K562 (cell line): ENCODE measurements around the gene VPREB3. TPM values are rescaled to one million over a fixed set of nuclear protein-coding genes. Genes with fewer than 3 reads are reported as not detected.

Experiments used
- ATAC-seq: fragments of 200-7000 bp; cut with Tn5 transposase; 3 replicates; pipeline ENCODE4 v1.9.1; 2020; ENCODE audit warnings: moderate library complexity
- BruUV-seq: library from RNA; stranded (reverse); fragments of 400-500 nt; replicated peaks from 2 replicates; lab custom pipeline; 2021; lab: Mats Ljungman, UMichigan
- CTCF ChIA-PET: fragments of 300-600 bp; formaldehyde crosslinking; extraction: SDS; loops from one replicate; lab custom pipeline; 2021; ENCODE audit warnings: low intra/inter-chr PET ratio; lab: Yijun Ruan, JAX
- POLR2A ChIA-PET: fragments of 300-600, 350-650 bp; sonication (Branson Sonifier 250); formaldehyde crosslinking; extraction: SDS; loops from one replicate; lab custom pipeline; 2021; ENCODE audit warnings: antibody characterized with exemption, inconsistent platforms; lab: Yijun Ruan, JAX
- DNase-seq, 4 experiments: peaks; one replicate each; pipeline versions ENCODE4 v3.0.0 to v3.0.0-alpha.2; 2011 to 2018; ENCODE audit warnings: low spot score in 3 of 4, mixed read lengths in 3 of 4; ENCODE audit errors: extremely low read depth in 1 of 4
- FAIRE-seq: peaks from 2 replicates; lab custom pipeline; 2011; peaks lifted over from hg19 to GRCh38; lab: Jason Lieb, UNC
- H2AFZ ChIP-seq: 2 replicates; pipeline ENCODE4 v1.6.0; 2011; ENCODE audit warnings: low read depth, low read length, control low read depth, inconsistent platforms
- H3K27ac ChIP-seq: fragments of 200-600 bp; 3 replicates; pipeline ENCODE4 v1.8.0; 2011; ENCODE audit warnings: low read depth, mild to moderate bottlenecking, control low read depth, inconsistent platforms, low read length, moderate library complexity, mixed read lengths; ENCODE audit errors: extremely low read depth
- H3K27me3 ChIP-seq, 2 experiments: fragments of 300-600 bp in 1 of 2; 2 replicates in 1 of 2; 3 replicates in 1 of 2; pipeline versions ENCODE4 v1.6.0 to v1.8.0; 2011; ENCODE audit warnings: inconsistent platforms in 2 of 2, low read length in 2 of 2, mild to moderate bottlenecking in 1 of 2, mixed read lengths in 1 of 2, moderate library complexity in 1 of 2; ENCODE audit not compliant: control insufficient read depth in 2 of 2, insufficient read depth in 2 of 2
- H3K36me3 ChIP-seq: fragments of 300-600 bp; 3 replicates; pipeline ENCODE4 v1.8.0; 2011; ENCODE audit warnings: mild to moderate bottlenecking, low read length, inconsistent platforms; ENCODE audit not compliant: control insufficient read depth, insufficient read depth
- H3K4me1 ChIP-seq, 2 experiments: fragments of 200-600 bp in 1 of 2; replicated peaks in 1 of 2; 2 replicates in 1 of 2; 3 replicates in 1 of 2; pipeline versions ENCODE4 v1.5.1 to v1.8.0; 2011; ENCODE audit warnings: inconsistent platforms in 2 of 2, low read length in 2 of 2, mild to moderate bottlenecking in 1 of 2, mixed read lengths in 1 of 2, moderate library complexity in 1 of 2; ENCODE audit not compliant: control insufficient read depth in 2 of 2, insufficient read depth in 2 of 2
- H3K4me2 ChIP-seq: 2 replicates; pipeline ENCODE4 v1.6.1; 2011; ENCODE audit warnings: low read length, control low read depth, inconsistent platforms, mixed read lengths; ENCODE audit not compliant: insufficient read depth
- H3K4me3 ChIP-seq: fragments of 200-600 bp; sonication (generic), shearing (Covaris generic); 2 replicates; pipeline ENCODE4 v1.5.1; 2016; ENCODE audit warnings: control low read depth, inconsistent platforms
- H3K79me2 ChIP-seq: fragments of 200-600 bp; 3 replicates; pipeline ENCODE4 v1.8.0; 2011; ENCODE audit warnings: low read length, inconsistent platforms; ENCODE audit not compliant: control insufficient read depth, insufficient read depth
- H3K9ac ChIP-seq, 2 experiments: 2 replicates each; pipeline versions ENCODE4 v1.6.0 to v1.6.1; 2011; ENCODE audit warnings: low read depth in 2 of 2, low read length in 2 of 2, control low read depth in 1 of 2, inconsistent platforms in 1 of 2, mild to moderate bottlenecking in 1 of 2, mixed read lengths in 1 of 2; ENCODE audit not compliant: insufficient read depth in 1 of 2
- H3K9me1 ChIP-seq: one replicate; pipeline ENCODE4 v1.6.0; 2011; ENCODE audit warnings: inconsistent platforms, mild to moderate bottlenecking, low read length, moderate library complexity; ENCODE audit not compliant: control insufficient read depth, insufficient read depth
- H3K9me3 ChIP-seq: replicated peaks from 2 replicates; pipeline ENCODE4 v1.5.1; 2011; ENCODE audit warnings: low read depth, low read length, inconsistent platforms; ENCODE audit not compliant: control insufficient read depth, insufficient read depth
- H4K20me1 ChIP-seq: replicated peaks from 2 replicates; pipeline ENCODE4 v1.6.1; 2011; ENCODE audit warnings: low read length, inconsistent platforms, mixed read lengths; ENCODE audit not compliant: control insufficient read depth, insufficient read depth
- CBX1 ChIP-seq: sonication (generic); IDR thresholded peaks from 2 replicates; pipeline ENCODE4 v1.6.1; 2016; ENCODE audit warnings: antibody characterized with exemption, low read depth, mild to moderate bottlenecking
- FOXJ3 ChIP-seq: sonication (generic); formaldehyde crosslinking; IDR thresholded peaks from 2 replicates; pipeline ENCODE4 v1.4.0; 2020; ENCODE audit warnings: mild to moderate bottlenecking, missing genetic modification reagents
- GATA2 ChIP-seq: sonication (generic); formaldehyde crosslinking; IDR thresholded peaks from 2 replicates; pipeline ENCODE4 v1.4.0; 2020; ENCODE audit warnings: mild to moderate bottlenecking, missing genetic modification reagents
- KDM2B ChIP-seq: fragments of 250-450 bp; sonication (Bioruptor Pico); IDR thresholded peaks from 2 replicates; pipeline ENCODE4 v1.8.0; 2021; ENCODE audit warnings: mild to moderate bottlenecking, moderate library complexity
- NFYB ChIP-seq: IDR thresholded peaks from 2 replicates; pipeline ENCODE4 v1.6.1; 2011; ENCODE audit warnings: mild to moderate bottlenecking, moderate library complexity; ENCODE audit not compliant: insufficient read length; ENCODE audit errors: extremely low read depth
- ZBED1 ChIP-seq: IDR thresholded peaks from 2 replicates; pipeline ENCODE4 v1.6.1; 2014
- ZNF408 ChIP-seq: fragments of 250-450 bp; sonication (Bioruptor Pico); IDR thresholded peaks from 2 replicates; pipeline ENCODE4 v1.4.0; 2020; ENCODE audit warnings: low read depth, mild to moderate bottlenecking, moderate library complexity
- WGBS: fragments of 100-300 bp; shearing (Covaris generic); methylation state at CpG from one replicate; pipeline ENCODE4 v1.1.6; 2016; ENCODE audit warnings: low coverage, mixed read lengths; ENCODE audit not compliant: insufficient coverage; ENCODE audit errors: missing lambda C conversion rate; 5-methylcytosine and 5-hydroxymethylcytosine counted together
- in situ Hi-C: fragments of 300-500 bp; cut with MboI; formaldehyde crosslinking; loops from 4 replicates; pipeline ENCODE4 v1.15.0; 2018; ENCODE audit warnings: inconsistent platforms, mixed read lengths
- intact Hi-C: fragments of 100-400 bp; cut with micrococcal nuclease; formaldehyde crosslinking; loops from 2 replicates; pipeline ENCODE4 v1.14.2; 2022
- polyA plus RNA-seq, 8 experiments: library from polyadenylated mRNA; depleted of rRNA in 4 of 8; stranded (reverse) in 5 of 8; unstranded in 3 of 8; fragments of >200 nt; fragmentation: Nextera tagmentation in 2 of 8; fragmentation: Illumina TruSeq in 1 of 8; extraction: Ambion mirVana in 2 of 8; extraction: Trizol in 1 of 8; gene quantifications; 2 replicates each; pipeline versions ENCODE4 v1.2.1 to v1.2.3, GENCODE V29; 2011 to 2014; ENCODE audit warnings: inconsistent platforms in 1 of 8, missing spikeins in 1 of 8
- total RNA-seq, 7 experiments: library from RNA; depleted of rRNA in 6 of 7; stranded (reverse); fragments of >200 nt in 6 of 7; fragmentation: Illumina TruSeq in 2 of 7; extraction: Trizol in 2 of 7; gene quantifications; 2 replicates each; pipeline versions ENCODE4 v1.2.1 to v1.2.3, GENCODE V29; 2011 to 2021; ENCODE audit warnings: low replicate concordance in 1 of 7
- TF ChIP-seq, protein P1 (sequence below): fragments of 450-650 bp; formaldehyde crosslinking; IDR thresholded peaks from 2 replicates; pipeline ENCODE4 v1.4.0; 2020; ENCODE audit warnings: mild to moderate bottlenecking, moderate library complexity
- TF ChIP-seq, protein P2 (sequence below): fragments of 250-450 bp; sonication (Bioruptor Pico); IDR thresholded peaks from 2 replicates; pipeline ENCODE4 v1.5.1; 2021; ENCODE audit warnings: mild to moderate bottlenecking
- TF ChIP-seq, protein P3 (sequence below): fragments of 250-450 bp; sonication (Bioruptor Pico); IDR thresholded peaks from 2 replicates; pipeline ENCODE4 v1.4.0; 2020; ENCODE audit warnings: mild to moderate bottlenecking, moderate library complexity

Gene VPREB3
- total and polyA plus RNA-seq, 9 of the 15 experiments (the other 6 are each of a cell fraction or from before 2014, with no cell fraction given): 0.14 to 0.71 (median 0.20) TPM; not detected in 6

DNA sequence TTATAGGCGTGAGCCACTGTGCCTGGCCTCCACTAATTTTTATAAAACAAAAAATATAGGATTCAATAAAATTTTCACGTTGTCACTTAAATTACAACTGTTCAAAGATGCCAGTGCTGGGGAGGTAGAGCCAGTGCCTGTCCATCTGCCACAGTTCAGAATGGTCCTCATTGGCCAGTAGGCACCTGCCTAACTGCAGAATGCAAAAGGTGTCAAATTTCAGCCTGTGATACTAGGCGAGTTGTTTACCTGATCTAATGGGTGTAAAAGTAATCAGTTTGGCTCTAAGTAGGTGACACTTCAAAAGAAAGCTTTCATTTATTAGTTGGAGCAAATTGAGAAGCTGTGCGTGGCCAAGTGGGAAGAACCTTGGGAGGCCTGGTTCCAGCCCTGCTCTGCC, 34.9 kb upstream of the VPREB3 start:
- intact Hi-C loops (no loop called here), in situ Hi-C loops (no loop called here)
- Histone ChIP-seq H3K79me2 (peaks cover 44% of the 10 kb centered on the region), H3K9me3 (no peaks in the 10 kb centered on the region), H3K36me3 (peaks cover 42% of the 10 kb centered on the region), H3K4me3 (no peak overlapping the region), H3K27ac (no peak overlapping the region), H3K4me2 (no peak overlapping the region), H3K9me1 (no peaks in the 10 kb centered on the region), H4K20me1 (peaks cover 10% of the 10 kb centered on the region), H3K4me1 (peaks cover 12 to 15% of the 10 kb centered on the region in 2 experiments; a peak in 3 of 5 replicates), H2AFZ (no peak overlapping the region), H3K27me3 (no peaks in the 10 kb centered on the region), H3K9ac (no peak overlapping the region)
- ChIA-PET POLR2A (interaction anchor here (0.6 to 1.3 kb wide), 4 partner anchors 9 to 1606 kb away, joined by 3 to 4 read pairs (median 3); no protein-coding TSS in a partner anchor), CTCF (no interaction called here)
- BruUV-seq: no TSS peak
- no peak for FAIRE-seq
- DNase-seq: no peak
- ATAC-seq: no peak
- TF ChIP-seq CBX1 (no peak), FOXJ3 (CRISPR knock-in tag) (no peak), KDM2B (no peak), ZNF408 (CRISPR knock-in tag) (no peak), ZBED1 (no peak), GATA2 (CRISPR knock-in tag) (no peak), NFYB (no peak)
- TF ChIP-seq, protein P1, sequence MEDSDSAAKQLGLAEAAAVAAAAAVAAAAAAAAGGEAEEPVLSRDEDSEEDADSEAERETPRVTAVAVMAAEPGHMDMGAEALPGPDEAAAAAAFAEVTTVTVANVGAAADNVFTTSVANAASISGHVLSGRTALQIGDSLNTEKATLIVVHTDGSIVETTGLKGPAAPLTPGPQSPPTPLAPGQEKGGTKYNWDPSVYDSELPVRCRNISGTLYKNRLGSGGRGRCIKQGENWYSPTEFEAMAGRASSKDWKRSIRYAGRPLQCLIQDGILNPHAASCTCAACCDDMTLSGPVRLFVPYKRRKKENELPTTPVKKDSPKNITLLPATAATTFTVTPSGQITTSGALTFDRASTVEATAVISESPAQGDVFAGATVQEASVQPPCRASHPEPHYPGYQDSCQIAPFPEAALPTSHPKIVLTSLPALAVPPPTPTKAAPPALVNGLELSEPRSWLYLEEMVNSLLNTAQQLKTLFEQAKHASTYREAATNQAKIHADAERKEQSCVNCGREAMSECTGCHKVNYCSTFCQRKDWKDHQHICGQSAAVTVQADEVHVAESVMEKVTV: no peak
- TF ChIP-seq, protein P2, sequence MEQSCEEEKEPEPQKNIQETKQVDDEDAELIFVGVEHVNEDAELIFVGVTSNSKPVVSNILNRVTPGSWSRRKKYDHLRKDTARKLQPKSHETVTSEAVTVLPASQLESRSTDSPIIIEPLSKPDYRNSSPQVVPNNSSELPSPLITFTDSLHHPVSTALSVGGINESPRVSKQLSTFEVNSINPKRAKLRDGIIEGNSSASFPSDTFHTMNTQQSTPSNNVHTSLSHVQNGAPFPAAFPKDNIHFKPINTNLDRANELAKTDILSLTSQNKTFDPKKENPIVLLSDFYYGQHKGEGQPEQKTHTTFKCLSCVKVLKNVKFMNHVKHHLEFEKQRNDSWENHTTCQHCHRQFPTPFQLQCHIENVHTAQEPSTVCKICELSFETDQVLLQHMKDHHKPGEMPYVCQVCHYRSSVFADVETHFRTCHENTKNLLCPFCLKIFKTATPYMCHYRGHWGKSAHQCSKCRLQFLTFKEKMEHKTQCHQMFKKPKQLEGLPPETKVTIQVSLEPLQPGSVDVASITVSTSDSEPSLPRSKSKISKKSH (CRISPR knock-in tag): no peak
- TF ChIP-seq, protein P3, sequence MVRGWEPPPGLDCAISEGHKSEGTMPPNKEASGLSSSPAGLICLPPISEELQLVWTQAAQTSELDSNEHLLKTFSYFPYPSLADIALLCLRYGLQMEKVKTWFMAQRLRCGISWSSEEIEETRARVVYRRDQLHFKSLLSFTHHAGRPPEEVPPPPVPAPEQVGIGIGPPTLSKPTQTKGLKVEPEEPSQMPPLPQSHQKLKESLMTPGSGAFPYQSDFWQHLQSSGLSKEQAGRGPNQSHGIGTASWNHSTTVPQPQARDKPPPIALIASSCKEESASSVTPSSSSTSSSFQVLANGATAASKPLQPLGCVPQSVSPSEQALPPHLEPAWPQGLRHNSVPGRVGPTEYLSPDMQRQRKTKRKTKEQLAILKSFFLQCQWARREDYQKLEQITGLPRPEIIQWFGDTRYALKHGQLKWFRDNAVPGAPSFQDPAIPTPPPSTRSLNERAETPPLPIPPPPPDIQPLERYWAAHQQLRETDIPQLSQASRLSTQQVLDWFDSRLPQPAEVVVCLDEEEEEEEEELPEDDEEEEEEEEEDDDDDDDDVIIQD (CRISPR knock-in tag): no peak
- WGBS: 67% methylated on average over 4 of the region's 4 CpGs
